NCI-H2081 treated with DMSO at 0.1 percent for 48 hours (cell line): ENCODE results near the gene ZNF689.

Source experiments
- DNase-seq: peaks from one replicate; lab custom pipeline; 2025; lab: John Stamatoyannopoulos, UW

ZNF689 gene

DNA sequence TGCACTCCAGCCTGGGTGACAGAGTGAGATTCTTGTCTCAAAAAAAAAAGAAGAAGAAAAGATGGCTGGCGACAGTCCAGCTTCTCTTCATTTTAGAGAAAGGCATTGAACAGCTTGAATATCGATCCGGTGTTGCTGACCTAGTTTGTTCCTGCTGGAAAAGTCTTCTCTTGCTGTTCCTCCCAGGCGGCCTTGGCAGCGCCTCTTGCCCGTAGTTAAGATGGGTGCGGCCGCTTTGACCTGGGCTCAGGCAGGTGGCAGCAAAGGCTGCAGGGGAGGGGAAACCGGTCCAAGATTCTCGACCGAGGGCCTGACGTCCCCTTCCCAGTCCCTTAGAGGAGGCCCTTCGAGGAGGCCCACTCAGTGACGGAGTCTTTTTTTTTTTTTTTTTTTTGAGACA lies 48.2 kb downstream of the ZNF689 start:
- no peak for DNase-seq

GRCh38 chr16:30561089-30561816 lies 48.9 kb downstream of the ZNF689 start:
- no peak for DNase-seq

- no peak for DNase-seq
Observed at GRCh38 chr16:30559690-30560089, 50.5 kb downstream of the ZNF689 start.

DNA sequence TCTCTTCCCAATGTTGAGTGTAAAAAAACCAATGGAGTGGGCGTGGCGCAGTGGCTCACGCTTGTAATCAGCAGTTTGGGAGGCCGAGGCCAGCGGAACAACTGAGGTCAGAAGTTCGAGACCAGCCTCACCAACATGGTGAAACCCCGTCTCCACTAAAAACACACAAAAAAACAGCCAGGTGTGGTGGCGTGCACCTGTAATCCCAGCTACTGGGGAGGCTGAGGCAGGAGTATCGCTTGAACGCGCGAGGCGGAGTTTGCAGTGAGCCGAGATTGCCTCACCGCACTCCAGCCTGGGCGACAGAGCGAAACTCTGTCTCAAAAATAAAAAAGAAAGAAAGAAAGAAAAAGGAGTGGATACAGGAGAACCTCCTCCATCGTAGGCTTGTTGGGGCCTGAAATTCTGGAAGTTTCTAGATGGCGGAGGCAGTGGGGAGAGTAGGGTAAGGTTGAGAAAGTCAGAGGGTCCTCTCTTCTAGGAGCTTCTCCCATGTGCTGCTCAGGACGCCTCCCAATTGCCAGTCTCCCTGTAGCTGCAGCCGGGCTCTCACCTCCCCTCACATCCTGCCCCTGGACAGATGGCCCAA lies 51.3 kb downstream of the ZNF689 start:
- DNase-seq = no peak

GRCh38 chr16:30557957-30558788 lies 52.0 kb downstream of the ZNF689 start, which contains the start of gene ZNF764:
ZNF764 (minus strand) TSS chr16:30558374; CDS start chr16:30558182, 192 bp downstream.
- peak; percentile 85 for DNase-seq

- DNase-seq = no peak
Observed at GRCh38 chr16:30557707-30557956, 52.6 kb downstream of the ZNF689 start.

GRCh38 chr16:30556125-30556473 lies 54.1 kb downstream of the ZNF689 start:
- no peak for DNase-seq

DNA sequence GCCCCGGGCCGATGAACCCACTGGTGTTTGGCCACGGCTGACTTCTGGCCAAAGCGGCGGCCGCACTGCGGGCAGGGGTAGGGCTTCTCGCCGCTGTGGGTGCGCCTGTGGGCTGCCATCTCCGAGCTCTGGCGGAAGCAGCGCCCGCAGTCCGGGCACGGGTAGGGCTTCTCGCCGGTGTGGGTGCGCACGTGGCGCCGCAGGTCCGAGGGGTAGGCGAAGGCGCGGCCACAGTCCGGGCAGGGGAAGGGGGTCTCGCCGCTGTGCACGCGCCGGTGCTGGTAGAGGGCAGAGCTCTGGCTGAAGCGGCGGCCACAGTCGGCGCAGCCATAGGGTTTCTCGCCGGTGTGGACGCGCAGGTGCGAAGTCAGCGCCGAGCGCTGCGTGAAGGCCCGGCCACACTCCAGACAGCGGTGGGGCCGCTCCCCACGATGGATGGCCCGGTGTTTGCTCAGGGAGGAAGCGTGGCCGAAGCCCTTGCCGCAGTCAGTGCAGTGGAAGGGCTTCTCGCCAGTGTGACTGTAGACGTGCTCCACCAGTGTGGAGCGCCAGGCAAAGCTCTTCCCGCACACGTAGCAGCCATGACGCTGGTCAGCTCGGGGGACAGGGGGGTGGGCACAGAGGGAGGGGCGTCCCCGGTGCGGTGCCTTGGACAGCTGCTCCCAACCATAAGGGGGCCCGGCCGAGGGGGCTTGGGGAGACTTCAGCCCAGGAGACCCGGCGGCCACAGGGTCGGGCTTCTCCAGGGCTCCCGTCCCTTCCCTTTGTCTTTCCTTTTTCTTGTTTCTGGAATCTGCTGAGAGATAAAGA lies 54.7 kb downstream of the ZNF689 start:
- no peak for DNase-seq

GRCh38 chr16:30554557-30555314 lies 55.5 kb downstream of the ZNF689 start:
- DNase-seq = no peak

DNA sequence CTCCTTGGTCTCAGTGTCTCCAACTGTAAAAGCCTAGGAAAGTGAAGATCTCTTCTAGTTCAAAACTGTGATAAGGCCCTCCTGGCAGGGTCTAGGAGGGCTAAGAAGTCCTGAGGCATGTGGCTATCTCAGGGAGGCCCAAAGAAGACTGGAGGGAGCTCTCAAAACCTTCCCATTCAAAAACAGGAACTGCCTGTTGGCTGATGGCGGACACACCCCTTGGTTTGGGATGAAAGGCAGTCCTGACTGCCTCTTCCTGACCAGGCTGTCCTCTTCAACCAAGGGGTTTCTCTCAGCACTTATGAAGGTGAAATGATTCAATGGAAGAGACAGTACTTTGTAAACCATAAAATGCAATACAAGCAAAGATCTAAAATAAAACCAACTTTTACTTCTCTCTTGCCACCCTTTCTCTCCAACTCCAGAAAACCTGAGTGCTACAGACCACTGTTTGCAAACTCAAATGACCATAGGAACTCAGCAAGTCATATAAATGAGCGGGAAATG lies 56.7 kb downstream of the ZNF689 start:
- DNase-seq = no peak

DNA sequence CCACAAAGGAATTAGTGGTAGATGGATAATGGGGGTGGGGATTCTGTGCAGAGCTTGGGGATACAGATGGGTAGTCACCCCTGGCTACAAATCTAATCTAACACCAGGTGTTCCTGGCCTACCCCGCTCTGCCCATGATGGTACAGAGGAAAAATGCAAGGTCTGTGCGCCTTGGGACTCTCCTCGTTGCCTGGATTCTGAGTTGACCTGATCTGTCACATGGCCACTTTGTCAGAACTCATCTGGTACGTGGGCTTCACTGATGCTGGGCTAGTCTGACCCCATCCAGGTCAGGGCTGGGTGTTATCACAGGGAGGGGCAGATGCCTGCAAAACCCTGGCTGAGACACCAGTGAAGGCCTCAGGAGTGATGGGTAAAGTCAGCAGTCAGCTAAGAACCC lies 57.2 kb downstream of the ZNF689 start:
- no peak for DNase-seq
